IMR-90 (cell line): Measurements from ENCODE around the gene NLGN3.

Experiments used
- BHLHE40 ChIP-seq: fragments of 150-350 bp; IDR thresholded peaks from 2 replicates; pipeline ENCODE4 v1.6.1; 2016; ENCODE audit warnings: mild to moderate bottlenecking, low read depth, low read length
- ELK1 ChIP-seq: fragments of 150-350 bp; IDR thresholded peaks from 2 replicates; pipeline ENCODE4 v1.6.1; 2016; ENCODE audit warnings: low read depth, mild to moderate bottlenecking, low read length, moderate library complexity, borderline replicate concordance
- MAFK ChIP-seq: IDR thresholded peaks from 2 replicates; pipeline ENCODE4 v1.6.1; 2012; ENCODE audit warnings: low read depth, low read length, improper control_type of control experiment
- MXI1 ChIP-seq: IDR thresholded peaks from 2 replicates; pipeline ENCODE4 v1.6.1; 2012; ENCODE audit warnings: low read depth, mild to moderate bottlenecking, low read length, moderate library complexity, borderline replicate concordance
- POLR2A ChIP-seq: IDR thresholded peaks from 2 replicates; pipeline ENCODE4 v1.6.1; 2012; ENCODE audit warnings: mild to moderate bottlenecking, low read depth, low read length
- RAD21 ChIP-seq: IDR thresholded peaks from 2 replicates; pipeline ENCODE4 v1.6.1; 2012; ENCODE audit warnings: low read length, improper control_type of control experiment
- SMC3 ChIP-seq: fragments of 150-350 bp; IDR thresholded peaks from 2 replicates; pipeline ENCODE4 v1.6.1; 2016; ENCODE audit warnings: low read depth, mild to moderate bottlenecking, antibody characterized with exemption, low read length, moderate library complexity
- USF2 ChIP-seq: fragments of 150-350 bp; IDR thresholded peaks from 2 replicates; pipeline ENCODE4 v1.6.1; 2017; ENCODE audit warnings: mild to moderate bottlenecking, antibody characterized with exemption, low read length, low read depth
- TF ChIP-seq, protein P1 (sequence below): conservative IDR thresholded peaks from 2 replicates; pipeline ENCODE4 v1.5.1; 2012; ENCODE audit warnings: mild to moderate bottlenecking, low read depth, low read length, improper control_type of control experiment

DNA sequence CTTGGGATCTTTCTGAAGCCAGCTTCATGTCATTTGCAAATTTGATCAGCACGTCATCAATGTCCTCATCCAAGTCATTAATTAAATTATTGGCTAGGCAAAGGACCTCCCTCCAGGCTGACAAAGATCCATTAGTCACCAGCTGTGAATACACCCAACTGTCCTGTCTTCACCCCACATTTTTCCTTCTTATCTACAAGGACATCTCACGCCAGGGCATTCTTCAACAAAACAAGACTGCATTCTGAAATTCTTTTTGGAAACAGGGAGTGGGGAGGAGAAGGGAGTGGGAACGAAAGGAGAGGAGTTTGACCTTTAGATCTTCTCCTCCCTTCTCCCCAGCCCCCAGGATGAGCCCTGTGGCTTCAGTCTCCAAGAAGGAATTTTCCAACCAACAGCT, 32.7 kb downstream of the NLGN3 start:
- TF ChIP-seq, protein P1, sequence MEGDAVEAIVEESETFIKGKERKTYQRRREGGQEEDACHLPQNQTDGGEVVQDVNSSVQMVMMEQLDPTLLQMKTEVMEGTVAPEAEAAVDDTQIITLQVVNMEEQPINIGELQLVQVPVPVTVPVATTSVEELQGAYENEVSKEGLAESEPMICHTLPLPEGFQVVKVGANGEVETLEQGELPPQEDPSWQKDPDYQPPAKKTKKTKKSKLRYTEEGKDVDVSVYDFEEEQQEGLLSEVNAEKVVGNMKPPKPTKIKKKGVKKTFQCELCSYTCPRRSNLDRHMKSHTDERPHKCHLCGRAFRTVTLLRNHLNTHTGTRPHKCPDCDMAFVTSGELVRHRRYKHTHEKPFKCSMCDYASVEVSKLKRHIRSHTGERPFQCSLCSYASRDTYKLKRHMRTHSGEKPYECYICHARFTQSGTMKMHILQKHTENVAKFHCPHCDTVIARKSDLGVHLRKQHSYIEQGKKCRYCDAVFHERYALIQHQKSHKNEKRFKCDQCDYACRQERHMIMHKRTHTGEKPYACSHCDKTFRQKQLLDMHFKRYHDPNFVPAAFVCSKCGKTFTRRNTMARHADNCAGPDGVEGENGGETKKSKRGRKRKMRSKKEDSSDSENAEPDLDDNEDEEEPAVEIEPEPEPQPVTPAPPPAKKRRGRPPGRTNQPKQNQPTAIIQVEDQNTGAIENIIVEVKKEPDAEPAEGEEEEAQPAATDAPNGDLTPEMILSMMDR: no peak
- TF ChIP-seq MAFK: no peak
- TF ChIP-seq SMC3: no peak
- TF ChIP-seq USF2: no peak
- TF ChIP-seq POLR2A: no peak
- no peak for TF ChIP-seq RAD21
- TF ChIP-seq ELK1: no peak
- TF ChIP-seq BHLHE40: no peak
- no peak for TF ChIP-seq MXI1
